ENCODE results near the gene HEYL. TPM values are rescaled to one million over a fixed set of nuclear protein-coding genes. Genes with fewer than 3 reads are reported as not detected.

The HEYL gene
- total and polyA plus RNA-seq, 2 of the 8 experiments (the other 6 are each of a cell fraction or from before 2014, with no cell fraction given): 1.8 to 3.1 TPM

Other genes with a start within 250 kb of the HEYL start
- gene BMP8A, start 148.0 kb downstream of the HEYL start, total RNA-seq (2021; fragmentation: NEBNext Ultra II Directional; extraction: Animal tissue kit (Norgen Biotek cat#: 25700)): 0.43 and 0.63 TPM in 2 replicates
- gene BMP8A, start 148.0 kb downstream of the HEYL start, polyA plus RNA-seq (2011; rRNA removed): 0.38 and 0.41 TPM in 2 replicates
- 333 and 341 TPM in 2 replicates for gene PABPC4, start 62.9 kb downstream of the HEYL start, total RNA-seq (2021; fragmentation: NEBNext Ultra II Directional; extraction: Animal tissue kit (Norgen Biotek cat#: 25700))
- 147 and 172 TPM in 2 replicates for gene PABPC4, start 62.9 kb downstream of the HEYL start, polyA plus RNA-seq (2011; rRNA removed)
- not detected in 2 replicates for gene NT5C1A, start 32.5 kb upstream of the HEYL start, total RNA-seq (2021; fragmentation: NEBNext Ultra II Directional; extraction: Animal tissue kit (Norgen Biotek cat#: 25700))
- gene NT5C1A, start 32.5 kb upstream of the HEYL start, polyA plus RNA-seq (2011; rRNA removed): 0.06 TPM in 1 of 2 replicates, not detected in the other
- 0.46 and 0.54 TPM in 2 replicates for gene HPCAL4, start 51.8 kb upstream of the HEYL start, total RNA-seq (2021; fragmentation: NEBNext Ultra II Directional; extraction: Animal tissue kit (Norgen Biotek cat#: 25700))
- 0.55 and 0.74 TPM in 2 replicates for gene HPCAL4, start 51.8 kb upstream of the HEYL start, polyA plus RNA-seq (2011; rRNA removed)
- gene PPIE, start 99.2 kb upstream of the HEYL start, total RNA-seq (2021; fragmentation: NEBNext Ultra II Directional; extraction: Animal tissue kit (Norgen Biotek cat#: 25700)): 38.9 and 40.2 TPM in 2 replicates
- 49.4 and 56.1 TPM in 2 replicates for gene PPIE, start 99.2 kb upstream of the HEYL start, polyA plus RNA-seq (2011; rRNA removed)
- 2.9 TPM in 2 replicates for gene OXCT2, start 131.7 kb upstream of the HEYL start, total RNA-seq (2021; fragmentation: NEBNext Ultra II Directional; extraction: Animal tissue kit (Norgen Biotek cat#: 25700))
- gene OXCT2, start 131.7 kb upstream of the HEYL start, polyA plus RNA-seq (2011; rRNA removed): 2.6 and 3.4 TPM in 2 replicates
- 0.37 and 0.54 TPM in 2 replicates for gene BMP8B, start 149.2 kb upstream of the HEYL start, total RNA-seq (2021; fragmentation: NEBNext Ultra II Directional; extraction: Animal tissue kit (Norgen Biotek cat#: 25700))
- 0.50 and 0.52 TPM in 2 replicates for gene BMP8B, start 149.2 kb upstream of the HEYL start, polyA plus RNA-seq (2011; rRNA removed)
- 30.3 and 32.3 TPM in 2 replicates for gene TRIT1, start 243.9 kb upstream of the HEYL start, total RNA-seq (2021; fragmentation: NEBNext Ultra II Directional; extraction: Animal tissue kit (Norgen Biotek cat#: 25700))
- gene TRIT1, start 243.9 kb upstream of the HEYL start, polyA plus RNA-seq (2011; rRNA removed): 9.1 and 11.1 TPM in 2 replicates